Renal cortex interstitium (tissue), 11 donors: Measurements from ENCODE around the gene C2orf74. TPM values are rescaled to one million over a fixed set of nuclear protein-coding genes. Genes with fewer than 3 reads are reported as not detected.
"Not testable (repeated sequence)": the region's sequence is repeated elsewhere in the genome, so short reads cannot be mapped to it uniquely, and the experiment has no call there.

Experiments used
- DNase-seq, 11 donors: peaks; one replicate each; pipeline ENCODE4 v3.0.0-alpha.2; 2013; ENCODE audit warnings: low read depth in 9 of 11, low spot score in 4 of 11; ENCODE audit errors: extremely low read depth in 1 of 11
- polyA plus RNA-seq, 3 donors: library from polyadenylated mRNA; unstranded; fragments of 120-200 nt; gene quantifications; one replicate each; pipeline ENCODE4 v1.2.1, GENCODE V29; 2013; ENCODE audit not compliant: insufficient read length in 3 of 3

Gene C2orf74
- polyA plus RNA-seq, 3 donors = 35.9 to 47.5 (median 41.7) TPM

GRCh38 chr2:61185231-61185728 is 23.3 kb downstream of the C2orf74 start:
- DNase-seq = no peak

- DNase-seq = no peak
Observed at GRCh38 chr2:61187085-61187484, 25.1 kb downstream of the C2orf74 start.

- no peak for DNase-seq
Observed at GRCh38 chr2:61193670-61194561, 31.9 kb downstream of the C2orf74 start.

GRCh38 chr2:61194646-61195045 is 32.7 kb downstream of the C2orf74 start:
- DNase-seq = not testable (repeated sequence)

GRCh38 chr2:61196671-61197070 is 34.7 kb downstream of the C2orf74 start:
- DNase-seq = no peak

GRCh38 chr2:61205132-61205531 is 43.1 kb downstream of the C2orf74 start:
- no peak for DNase-seq

GRCh38 chr2:61210332-61210981 is 48.5 kb downstream of the C2orf74 start:
- DNase-seq = no peak

GRCh38 chr2:61214171-61214570 is 52.2 kb downstream of the C2orf74 start:
- DNase-seq = no peak

Other genes with a start within 250 kb of the C2orf74 start
- gene PEX13, start 144.5 kb upstream of the C2orf74 start, polyA plus RNA-seq = 10 to 100 TPM; 26.1 to 30.9 (median 30.3) TPM
- gene PUS10, start 143.9 kb upstream of the C2orf74 start, polyA plus RNA-seq = 10 to 100 TPM in 2 of 3 donors, 1 to 10 TPM in 1; 8.6 to 13.8 (median 10.8) TPM
- 10 to 100 TPM; 13.5 to 21.9 (median 17.2) TPM for gene SANBR, start 96.3 kb upstream of the C2orf74 start, polyA plus RNA-seq